D721Med (cell line): ENCODE measurements around the gene PPP1R12C.

Experiments used
- DNase-seq: peaks from one replicate; pipeline ENCODE4 v3.0.0; 2011; ENCODE audit warnings: low spot score; ENCODE audit not compliant: insufficient read length
- FAIRE-seq: peaks from 2 replicates; lab custom pipeline; 2011; peaks lifted over from hg19 to GRCh38; lab: Jason Lieb, UNC
- TF ChIP-seq, protein P1 (sequence below): IDR thresholded peaks from 2 replicates; pipeline ENCODE4 v1.5.1; 2012; ENCODE audit warnings: mild to moderate bottlenecking, control low read depth; ENCODE audit not compliant: insufficient read depth; ENCODE audit errors: missing control alignments

Gene PPP1R12C

DNA sequence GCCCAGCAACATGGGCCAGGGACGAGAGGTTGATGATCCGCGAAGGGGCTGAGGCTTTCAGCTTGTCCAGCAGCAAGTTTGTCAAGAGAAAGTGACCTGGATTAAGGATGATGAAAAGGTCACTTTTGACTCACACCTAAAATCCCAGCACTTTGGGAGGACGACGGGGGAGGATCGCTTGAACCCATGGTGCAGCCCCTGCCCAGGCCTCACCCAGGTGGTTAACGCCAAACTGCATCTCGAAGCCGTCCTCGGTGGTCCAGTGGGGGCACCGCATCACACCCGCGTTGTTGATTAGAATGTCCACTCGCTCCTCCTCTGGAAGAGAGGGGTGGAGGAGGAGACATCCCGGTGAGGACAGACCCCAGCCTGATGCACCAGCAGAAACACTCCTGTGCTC, 69.0 kb downstream of the PPP1R12C start:
- no peak for DNase-seq
- TF ChIP-seq, protein P1, sequence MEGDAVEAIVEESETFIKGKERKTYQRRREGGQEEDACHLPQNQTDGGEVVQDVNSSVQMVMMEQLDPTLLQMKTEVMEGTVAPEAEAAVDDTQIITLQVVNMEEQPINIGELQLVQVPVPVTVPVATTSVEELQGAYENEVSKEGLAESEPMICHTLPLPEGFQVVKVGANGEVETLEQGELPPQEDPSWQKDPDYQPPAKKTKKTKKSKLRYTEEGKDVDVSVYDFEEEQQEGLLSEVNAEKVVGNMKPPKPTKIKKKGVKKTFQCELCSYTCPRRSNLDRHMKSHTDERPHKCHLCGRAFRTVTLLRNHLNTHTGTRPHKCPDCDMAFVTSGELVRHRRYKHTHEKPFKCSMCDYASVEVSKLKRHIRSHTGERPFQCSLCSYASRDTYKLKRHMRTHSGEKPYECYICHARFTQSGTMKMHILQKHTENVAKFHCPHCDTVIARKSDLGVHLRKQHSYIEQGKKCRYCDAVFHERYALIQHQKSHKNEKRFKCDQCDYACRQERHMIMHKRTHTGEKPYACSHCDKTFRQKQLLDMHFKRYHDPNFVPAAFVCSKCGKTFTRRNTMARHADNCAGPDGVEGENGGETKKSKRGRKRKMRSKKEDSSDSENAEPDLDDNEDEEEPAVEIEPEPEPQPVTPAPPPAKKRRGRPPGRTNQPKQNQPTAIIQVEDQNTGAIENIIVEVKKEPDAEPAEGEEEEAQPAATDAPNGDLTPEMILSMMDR: no peak
- FAIRE-seq: no peak

DNA sequence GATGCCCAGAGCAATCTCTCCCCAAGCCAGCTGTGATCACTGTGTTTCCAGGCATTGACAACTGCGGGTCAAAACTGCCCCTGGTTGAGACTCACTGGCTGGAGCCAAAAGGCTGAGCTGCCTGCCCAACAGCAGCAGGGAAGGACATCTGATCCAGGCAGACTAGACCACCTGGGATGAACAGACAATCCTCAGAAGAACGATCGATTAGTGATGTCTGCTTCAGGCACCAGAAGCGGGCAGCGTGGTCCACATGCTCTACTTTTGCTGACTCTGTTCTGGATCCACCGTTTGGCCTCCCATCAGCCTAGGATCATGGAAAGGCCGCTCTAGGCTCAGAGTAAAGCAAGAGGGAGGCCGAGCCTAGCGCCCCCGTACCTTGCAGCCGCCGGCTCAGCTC, 69.5 kb downstream of the PPP1R12C start:
- no peak for DNase-seq
- TF ChIP-seq, protein P1: no peak
- no peak for FAIRE-seq

DNA sequence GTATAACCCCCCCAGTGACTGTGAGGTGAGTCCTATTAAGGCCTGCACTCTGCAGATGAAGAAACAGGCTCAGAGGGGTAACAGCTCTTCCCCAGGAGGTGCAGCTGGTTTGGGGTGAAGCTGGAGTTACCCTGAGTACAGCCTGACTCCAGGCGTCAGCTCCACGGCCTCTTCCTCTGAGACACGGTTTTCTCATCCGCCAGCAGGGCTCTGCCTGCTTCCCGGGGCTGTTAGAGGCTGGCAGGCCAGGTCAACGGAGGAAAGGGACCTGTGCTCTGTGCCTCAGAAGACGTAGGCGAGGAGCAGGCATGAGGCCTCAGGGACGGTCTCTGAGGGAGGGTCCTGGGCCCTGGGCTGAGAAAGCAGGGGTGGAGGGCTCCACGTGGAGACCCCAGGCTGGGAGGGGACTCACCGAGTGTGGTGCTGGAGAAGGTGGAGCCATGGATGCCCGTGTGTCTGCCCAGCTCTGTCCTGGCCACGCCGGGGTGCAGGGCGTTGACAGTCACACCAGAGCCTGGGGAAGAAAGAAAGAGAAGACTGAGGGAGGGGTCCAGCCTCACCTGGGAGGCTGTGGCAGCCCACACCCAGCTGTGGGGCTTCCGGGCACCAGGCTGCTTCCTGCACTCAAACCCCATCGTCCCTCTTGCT, 70.3 kb downstream of the PPP1R12C start:
- TF ChIP-seq, protein P1: no peak
- DNase-seq: no peak
- FAIRE-seq: no peak

DNA sequence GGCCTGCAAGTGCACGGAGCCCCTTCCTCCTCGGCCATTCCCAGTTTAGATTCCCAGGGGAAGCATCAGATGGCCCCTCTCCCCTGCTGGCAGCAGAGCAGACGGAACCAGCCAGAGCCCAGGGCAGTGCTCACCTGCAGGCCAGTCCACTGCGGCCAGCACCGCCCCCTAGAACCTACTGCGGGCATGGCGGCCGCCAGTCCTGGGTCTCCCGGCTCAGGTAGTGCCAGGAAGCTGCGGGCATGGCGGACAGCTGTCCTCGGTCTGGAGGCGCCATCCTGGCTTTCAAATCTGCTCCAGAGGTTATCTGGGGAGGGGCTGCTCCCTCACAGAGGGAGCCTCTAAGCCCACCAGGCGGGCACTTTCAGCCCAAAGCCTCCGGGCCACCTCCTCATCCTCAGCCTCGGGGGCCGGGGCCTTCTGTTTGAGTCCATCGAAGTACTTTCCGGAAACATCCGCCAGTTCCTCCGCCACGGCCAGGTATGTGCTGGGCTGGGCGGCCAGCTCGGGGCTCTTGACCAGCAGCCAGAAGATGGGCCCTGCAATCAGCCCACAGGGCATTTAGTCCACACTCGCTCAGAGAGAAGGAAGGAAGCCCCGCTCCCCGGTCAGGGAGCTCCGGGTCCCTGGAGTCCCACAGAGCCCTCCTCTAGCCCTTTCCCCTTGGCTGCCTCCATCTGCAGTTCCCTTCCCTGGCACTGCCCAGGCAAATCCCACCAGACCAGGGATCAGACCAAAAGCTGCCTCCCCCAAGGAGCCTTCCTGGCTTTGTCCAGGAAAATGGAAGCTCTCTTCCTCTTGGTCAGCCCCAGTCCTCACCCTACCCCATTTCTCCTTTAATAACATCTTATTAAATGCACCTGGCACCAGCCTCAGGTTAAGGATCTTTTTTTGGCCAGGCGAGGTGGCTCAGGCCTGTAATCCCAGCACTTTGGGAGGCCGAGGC, 72.4 kb downstream of the PPP1R12C start:
- DNase-seq (no peak), FAIRE-seq (no peak)
- TF ChIP-seq, protein P1: no peak

DNA sequence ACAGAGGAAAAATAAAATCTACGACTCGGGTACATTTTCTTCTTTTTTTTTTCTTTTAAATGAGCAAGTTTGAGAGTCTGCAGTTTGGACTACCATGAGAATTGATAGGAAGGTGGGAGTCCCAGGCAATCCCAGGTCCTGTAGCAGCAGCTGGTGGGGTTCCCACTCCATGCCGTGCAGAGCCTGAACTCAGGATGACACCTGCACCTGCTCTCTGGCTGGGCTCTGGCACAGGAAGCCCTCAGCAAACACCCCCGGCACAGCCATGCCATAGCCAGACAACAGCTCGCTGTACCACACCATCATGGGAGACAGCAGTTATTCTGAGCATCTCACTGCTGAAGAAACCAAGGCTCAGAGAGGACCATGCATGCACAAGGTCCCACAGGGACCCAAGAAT, 73.2 kb downstream of the PPP1R12C start:
- FAIRE-seq: no peak
- no peak for DNase-seq
- TF ChIP-seq, protein P1: no peak

DNA sequence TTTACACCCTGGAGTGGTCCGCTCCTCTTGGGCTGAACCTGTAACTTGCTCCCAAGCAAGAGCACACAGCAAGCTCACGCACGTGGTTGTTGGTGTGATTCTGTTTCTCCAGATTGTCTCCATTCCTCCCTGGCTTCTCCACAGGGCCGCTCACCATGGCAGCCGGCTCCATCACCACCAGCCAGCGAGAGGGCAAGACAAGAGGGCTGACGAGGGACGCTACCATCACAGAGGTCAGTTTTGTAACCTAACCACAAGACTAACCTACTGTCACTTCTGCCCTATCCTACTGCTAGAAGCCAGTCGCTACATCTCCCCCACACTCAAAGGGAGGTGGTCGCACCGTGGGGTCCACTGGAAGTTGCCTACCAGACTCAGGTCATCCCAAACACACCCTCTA, 74.7 kb downstream of the PPP1R12C start:
- no peak for FAIRE-seq
- TF ChIP-seq, protein P1: no peak
- no peak for DNase-seq

DNA sequence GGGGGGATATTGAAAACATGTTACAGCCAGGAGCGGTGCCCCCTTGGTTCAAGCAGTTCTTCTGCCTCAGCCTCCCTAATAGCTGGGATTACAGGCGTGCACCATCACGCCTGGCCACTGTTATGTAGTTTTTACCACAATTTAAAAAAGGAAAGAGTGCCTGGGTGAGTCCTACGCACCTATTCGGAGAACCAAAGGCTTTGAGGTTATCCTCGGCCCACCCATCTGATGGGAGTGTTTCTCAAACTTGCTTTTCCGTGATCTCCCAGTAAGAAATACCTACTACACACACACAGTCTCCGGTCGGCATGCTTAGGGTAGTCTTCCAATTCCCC, 75.1 kb downstream of the PPP1R12C start:
- no peak for FAIRE-seq
- no peak for DNase-seq
- TF ChIP-seq, protein P1: no peak
